ENCODE results near the gene EPYC. TPM values are rescaled to one million over a fixed set of nuclear protein-coding genes. Genes with fewer than 3 reads are reported as not detected.

Gene EPYC, protein sequence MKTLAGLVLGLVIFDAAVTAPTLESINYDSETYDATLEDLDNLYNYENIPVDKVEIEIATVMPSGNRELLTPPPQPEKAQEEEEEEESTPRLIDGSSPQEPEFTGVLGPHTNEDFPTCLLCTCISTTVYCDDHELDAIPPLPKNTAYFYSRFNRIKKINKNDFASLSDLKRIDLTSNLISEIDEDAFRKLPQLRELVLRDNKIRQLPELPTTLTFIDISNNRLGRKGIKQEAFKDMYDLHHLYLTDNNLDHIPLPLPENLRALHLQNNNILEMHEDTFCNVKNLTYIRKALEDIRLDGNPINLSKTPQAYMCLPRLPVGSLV
- polyA plus RNA-seq (2013, experiment 1 of 2): not detected
- polyA plus RNA-seq (2013, experiment 2 of 2): not detected

GRCh38 chr12:91004872-91005271 is at the start of gene EPYC:
Gene EPYC, minus strand, starts transcription at chr12:91004972. Its CDS starts 2,407 bp downstream, at chr12:91002565.
- no peaks in the 10 kb centered on the region for H3K9me3 ChIP-seq (ENCODE audit: insufficient read depth, low read depth, low read length)
- no peak within 1 kb of the TSS for H3K9ac ChIP-seq (ENCODE audit: low read depth, low read length)
- no peaks in the 10 kb centered on the region for H3K4me1 ChIP-seq (ENCODE audit: insufficient read depth, low read length)
- H3K27ac ChIP-seq (ENCODE audit: low read depth, low read length): no peak within 1 kb of the TSS
- H3K36me3 ChIP-seq (ENCODE audit: insufficient read depth, low read length): no peaks in the 10 kb centered on the region
- no peak within 1 kb of the TSS for H3K4me3 ChIP-seq (ENCODE audit: low read length)
- H3K27me3 ChIP-seq (ENCODE audit: insufficient read depth, low read length): no peaks in the 10 kb centered on the region

DNA sequence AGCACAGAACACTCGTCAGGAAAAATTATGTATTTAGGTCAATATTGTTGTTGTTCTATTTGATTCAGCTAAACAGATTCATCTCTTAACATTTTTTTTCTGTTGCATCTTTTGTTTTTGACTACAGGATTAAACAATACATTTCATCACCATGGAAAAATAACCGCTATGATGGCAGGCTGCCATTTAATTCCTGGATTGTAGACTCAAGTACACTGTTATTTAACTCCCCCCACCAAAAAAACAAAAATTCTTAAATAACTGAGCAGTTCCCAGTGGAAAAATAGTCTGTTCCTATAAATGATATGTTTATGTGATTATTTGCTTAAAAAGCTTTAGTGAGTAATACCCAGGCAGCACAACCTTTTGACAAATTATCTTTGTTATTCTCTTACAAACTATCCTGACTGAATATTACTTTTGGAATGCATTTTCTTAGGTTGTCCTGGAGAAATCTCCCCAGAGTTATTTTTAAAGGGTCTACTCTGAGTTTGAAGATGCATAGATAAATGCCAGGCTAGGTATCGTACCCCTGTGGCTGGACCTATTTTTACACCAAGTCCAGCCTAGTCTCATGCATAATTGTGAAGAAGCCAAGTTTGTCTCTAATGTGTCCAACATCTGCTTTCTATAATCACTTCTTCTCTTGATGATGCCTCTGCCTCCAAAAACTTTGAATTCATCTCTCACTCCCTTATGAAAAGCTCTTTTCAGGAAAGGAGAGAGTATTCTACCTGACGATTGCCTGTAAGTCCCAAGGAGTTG is 49.4 kb upstream of the EPYC start:
- H3K27me3 ChIP-seq (ENCODE audit: insufficient read depth, low read length): no peaks in the 10 kb centered on the region
- no peak overlapping the region for H3K9ac ChIP-seq (ENCODE audit: low read depth, low read length)
- H3K4me1 ChIP-seq (ENCODE audit: insufficient read depth, low read length): no peaks in the 10 kb centered on the region
- H3K36me3 ChIP-seq (ENCODE audit: insufficient read depth, low read length): no peaks in the 10 kb centered on the region
- no peak overlapping the region for H3K4me3 ChIP-seq (ENCODE audit: low read length)
- 96% methylated on average over 3 of the region's 4 CpGs for WGBS
- H3K27ac ChIP-seq (ENCODE audit: low read depth, low read length): no peak overlapping the region
- no peaks in the 10 kb centered on the region for H3K9me3 ChIP-seq (ENCODE audit: insufficient read depth, low read depth, low read length)

- Histone ChIP-seq H3K36me3 (ENCODE audit: insufficient read depth, low read length) (no peaks in the 10 kb centered on the region), H3K27me3 (ENCODE audit: insufficient read depth, low read length) (no peaks in the 10 kb centered on the region), H3K4me3 (ENCODE audit: low read length) (no peak overlapping the region), H3K9ac (ENCODE audit: low read depth, low read length) (no peak overlapping the region), H3K9me3 (ENCODE audit: insufficient read depth, low read depth, low read length) (no peaks in the 10 kb centered on the region), H3K4me1 (ENCODE audit: insufficient read depth, low read length) (no peaks in the 10 kb centered on the region), H3K27ac (ENCODE audit: low read depth, low read length) (no peak overlapping the region)
Measured at GRCh38 chr12:91052026-91052425, 47.3 kb upstream of the EPYC start.

DNA sequence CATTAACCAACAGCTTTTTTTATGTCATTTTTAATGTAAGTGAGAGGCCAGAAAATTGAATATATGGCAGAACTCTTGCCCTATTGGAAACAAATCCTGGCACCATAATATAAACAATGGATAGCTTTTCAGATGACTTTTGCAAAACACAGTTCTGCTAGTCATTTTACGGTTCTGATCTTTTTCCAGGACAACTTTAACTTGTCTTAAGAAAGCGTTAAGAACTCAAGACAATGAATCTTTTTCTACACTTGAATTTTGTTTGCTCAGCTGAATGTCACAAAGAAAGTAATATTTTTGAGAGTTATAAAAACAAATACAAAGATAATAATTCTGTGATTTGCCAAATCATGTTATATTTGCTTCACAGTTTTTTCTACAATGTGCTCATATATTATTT is 39.8 kb upstream of the EPYC start:
- Histone ChIP-seq H3K9ac (ENCODE audit: low read depth, low read length) (no peak overlapping the region), H3K27ac (ENCODE audit: low read depth, low read length) (no peak overlapping the region), H3K4me1 (ENCODE audit: insufficient read depth, low read length) (no peaks in the 10 kb centered on the region), H3K9me3 (ENCODE audit: insufficient read depth, low read depth, low read length) (no peaks in the 10 kb centered on the region), H3K4me3 (ENCODE audit: low read length) (no peak overlapping the region), H3K27me3 (ENCODE audit: insufficient read depth, low read length) (no peaks in the 10 kb centered on the region), H3K36me3 (ENCODE audit: insufficient read depth, low read length) (no peaks in the 10 kb centered on the region)
- WGBS: 97% methylated on average over 2 of the region's 2 CpGs

GRCh38 chr12:91043408-91043807 is 38.6 kb upstream of the EPYC start:
- Histone ChIP-seq H3K9me3 (ENCODE audit: insufficient read depth, low read depth, low read length) (no peaks in the 10 kb centered on the region), H3K4me1 (ENCODE audit: insufficient read depth, low read length) (no peaks in the 10 kb centered on the region), H3K27ac (ENCODE audit: low read depth, low read length) (no peak overlapping the region), H3K4me3 (ENCODE audit: low read length) (no peak overlapping the region), H3K36me3 (ENCODE audit: insufficient read depth, low read length) (no peaks in the 10 kb centered on the region), H3K27me3 (ENCODE audit: insufficient read depth, low read length) (no peaks in the 10 kb centered on the region), H3K9ac (ENCODE audit: low read depth, low read length) (no peak overlapping the region)
- 87% methylated on average over 4 of the region's 4 CpGs for WGBS

GRCh38 chr12:91040096-91040755 is 35.5 kb upstream of the EPYC start:
- Histone ChIP-seq H3K9ac (ENCODE audit: low read depth, low read length) (no peak overlapping the region), H3K9me3 (ENCODE audit: insufficient read depth, low read depth, low read length) (no peaks in the 10 kb centered on the region), H3K27me3 (ENCODE audit: insufficient read depth, low read length) (no peaks in the 10 kb centered on the region), H3K4me1 (ENCODE audit: insufficient read depth, low read length) (no peaks in the 10 kb centered on the region), H3K27ac (ENCODE audit: low read depth, low read length) (no peak overlapping the region), H3K4me3 (ENCODE audit: low read length) (no peak overlapping the region), H3K36me3 (ENCODE audit: insufficient read depth, low read length) (no peaks in the 10 kb centered on the region)
- 90% methylated on average over 1 of the region's 1 CpG for WGBS

DNA sequence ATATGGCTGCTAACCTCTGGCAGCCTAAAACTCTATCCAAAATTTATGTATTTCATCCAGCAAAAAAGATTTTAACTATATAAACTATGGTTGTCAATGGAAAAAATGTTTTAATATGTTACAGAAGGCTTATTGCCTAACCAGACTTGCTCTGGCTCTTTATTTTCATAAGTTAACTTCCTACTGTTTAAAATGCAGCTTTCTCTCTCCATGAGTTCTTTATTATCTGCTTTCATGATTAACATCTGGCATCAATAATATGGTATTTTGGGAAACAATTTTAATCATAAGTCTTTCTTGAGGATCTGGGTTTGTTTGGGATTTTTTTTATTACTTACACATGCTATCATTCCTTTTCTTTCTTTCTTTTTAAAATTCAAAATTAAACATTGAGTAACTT is 32.5 kb upstream of the EPYC start:
- no peaks in the 10 kb centered on the region for H3K9me3 ChIP-seq (ENCODE audit: insufficient read depth, low read depth, low read length)
- no peaks in the 10 kb centered on the region for H3K36me3 ChIP-seq (ENCODE audit: insufficient read depth, low read length)
- no peak overlapping the region for H3K4me3 ChIP-seq (ENCODE audit: low read length)
- H3K4me1 ChIP-seq (ENCODE audit: insufficient read depth, low read length): no peaks in the 10 kb centered on the region
- H3K27me3 ChIP-seq (ENCODE audit: insufficient read depth, low read length): no peaks in the 10 kb centered on the region
- no peak overlapping the region for H3K9ac ChIP-seq (ENCODE audit: low read depth, low read length)
- H3K27ac ChIP-seq (ENCODE audit: low read depth, low read length): no peak overlapping the region

GRCh38 chr12:91033251-91033650 is 28.5 kb upstream of the EPYC start:
- Histone ChIP-seq H3K9me3 (ENCODE audit: insufficient read depth, low read depth, low read length) (no peaks in the 10 kb centered on the region), H3K4me3 (ENCODE audit: low read length) (no peak overlapping the region), H3K9ac (ENCODE audit: low read depth, low read length) (no peak overlapping the region), H3K36me3 (ENCODE audit: insufficient read depth, low read length) (no peaks in the 10 kb centered on the region), H3K4me1 (ENCODE audit: insufficient read depth, low read length) (no peaks in the 10 kb centered on the region), H3K27me3 (ENCODE audit: insufficient read depth, low read length) (no peaks in the 10 kb centered on the region), H3K27ac (ENCODE audit: low read depth, low read length) (no peak overlapping the region)
- 95% methylated on average over 2 of the region's 2 CpGs for WGBS

GRCh38 chr12:91023326-91024004 is 18.7 kb upstream of the EPYC start:
- Histone ChIP-seq H3K9me3 (ENCODE audit: insufficient read depth, low read depth, low read length) (no peaks in the 10 kb centered on the region), H3K9ac (ENCODE audit: low read depth, low read length) (no peak overlapping the region), H3K4me1 (ENCODE audit: insufficient read depth, low read length) (no peaks in the 10 kb centered on the region), H3K4me3 (ENCODE audit: low read length) (no peak overlapping the region), H3K27me3 (ENCODE audit: insufficient read depth, low read length) (no peaks in the 10 kb centered on the region), H3K36me3 (ENCODE audit: insufficient read depth, low read length) (no peaks in the 10 kb centered on the region), H3K27ac (ENCODE audit: low read depth, low read length) (no peak overlapping the region)
- WGBS: 75% methylated on average over 1 of the region's 1 CpG

DNA sequence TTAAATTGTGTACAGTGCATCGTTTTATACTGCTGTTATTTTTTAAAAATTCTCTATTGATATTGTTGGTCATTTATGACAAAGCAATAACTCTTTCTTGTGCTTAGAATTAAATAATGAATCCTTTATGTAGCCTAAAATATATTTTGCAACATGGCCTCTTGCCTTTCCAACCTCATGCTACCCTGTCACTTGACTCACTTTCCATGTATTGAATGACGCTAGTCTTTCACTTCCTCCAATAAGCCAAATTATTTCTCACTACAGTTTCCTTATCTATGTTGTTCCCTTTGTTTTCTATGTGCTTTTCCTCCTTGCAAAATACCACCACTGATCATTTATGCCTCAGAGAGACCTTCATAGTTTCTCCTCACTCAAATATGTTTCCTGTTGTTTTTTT is 16.3 kb upstream of the EPYC start:
- Histone ChIP-seq H3K27me3 (ENCODE audit: insufficient read depth, low read length) (no peaks in the 10 kb centered on the region), H3K9me3 (ENCODE audit: insufficient read depth, low read depth, low read length) (no peaks in the 10 kb centered on the region), H3K9ac (ENCODE audit: low read depth, low read length) (no peak overlapping the region), H3K36me3 (ENCODE audit: insufficient read depth, low read length) (no peaks in the 10 kb centered on the region), H3K27ac (ENCODE audit: low read depth, low read length) (no peak overlapping the region), H3K4me3 (ENCODE audit: low read length) (no peak overlapping the region), H3K4me1 (ENCODE audit: insufficient read depth, low read length) (no peaks in the 10 kb centered on the region)
- 97% methylated on average over 1 of the region's 2 CpGs for WGBS

DNA sequence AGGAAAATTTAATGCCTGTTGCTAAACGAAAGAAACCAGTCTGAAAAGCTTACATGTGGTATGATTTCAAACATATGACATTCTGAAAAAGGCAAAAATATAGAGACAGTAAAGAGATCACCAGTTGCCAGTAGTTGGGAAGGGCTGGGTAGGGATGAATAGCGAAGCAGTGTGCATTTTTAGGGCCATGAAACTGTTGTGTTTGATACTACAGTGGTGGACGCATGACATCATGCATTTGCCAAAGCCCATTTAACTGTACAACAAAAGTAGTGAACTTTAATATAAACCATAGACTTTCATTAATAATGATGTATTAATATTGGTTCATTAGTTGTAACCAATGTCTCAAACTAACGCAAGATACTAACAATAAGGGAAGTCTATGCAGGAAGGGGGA is 14.7 kb upstream of the EPYC start:
- Histone ChIP-seq H3K27me3 (ENCODE audit: insufficient read depth, low read length) (no peaks in the 10 kb centered on the region), H3K4me3 (ENCODE audit: low read length) (no peak overlapping the region)
- 98% methylated on average over 2 of the region's 4 CpGs for WGBS

More for the DNA sequence above, 14.7 kb upstream of the EPYC start:
- Histone ChIP-seq H3K9me3 (ENCODE audit: insufficient read depth, low read depth, low read length) (0 out of 2 replicates have a peak, but pooled peaks cover 3% of the 10 kb centered on the region), H3K9ac (ENCODE audit: low read depth, low read length) (no peak overlapping the region), H3K4me1 (ENCODE audit: insufficient read depth, low read length) (no peaks in the 10 kb centered on the region), H3K36me3 (ENCODE audit: insufficient read depth, low read length) (no peaks in the 10 kb centered on the region), H3K27ac (ENCODE audit: low read depth, low read length) (no peak overlapping the region)

Data from HUES64 (cell line).